Natural killer cell (primary cell): Measurements from ENCODE around the gene RORC. TPM values are rescaled to one million over a fixed set of nuclear protein-coding genes. Genes with fewer than 3 reads are reported as not detected.

Source experiments
- ATAC-seq, 3 donors: fragments of 150-1000 bp in 2 of 3; fragments of 200-7000 bp in 1 of 3; cut with Tn5 transposase; 1 replicate in 1 of 3; 2 replicates in 2 of 3; pipeline ENCODE4 v1.10.0; 2021; ENCODE audit warnings: mild to moderate bottlenecking in 2 of 3, moderate library complexity in 2 of 3
- DNase-seq, 2 donors: peaks; one replicate each; pipeline versions ENCODE4 v3.0.0 to v3.0.0-alpha.2; 2013 to 2021; ENCODE audit warnings: mixed read lengths in 1 of 2
- H3K27ac ChIP-seq: one replicate; pipeline ENCODE4 v1.5.1; 2013; ENCODE audit warnings: mild to moderate bottlenecking, low read length
- H3K27me3 ChIP-seq: one replicate; pipeline ENCODE4 v1.6.1; 2013; ENCODE audit warnings: low read length; ENCODE audit not compliant: control insufficient read depth, insufficient read depth
- H3K36me3 ChIP-seq: one replicate; pipeline ENCODE4 v1.6.1; 2013; ENCODE audit warnings: low read length; ENCODE audit not compliant: control insufficient read depth, insufficient read depth
- H3K4me1 ChIP-seq: one replicate; pipeline ENCODE4 v1.6.1; 2013; ENCODE audit warnings: low read length; ENCODE audit not compliant: control insufficient read depth, insufficient read depth
- H3K4me3 ChIP-seq: one replicate; pipeline ENCODE4 v1.5.1; 2013; ENCODE audit warnings: low read length
- H3K9me3 ChIP-seq: one replicate; pipeline ENCODE4 v1.6.1; 2013; ENCODE audit warnings: low read length; ENCODE audit not compliant: control insufficient read depth, insufficient read depth
- H3K27ac Mint-ChIP-seq, 2 donors: one replicate each; pipeline ENCODE4 v1.8.0; 2022; ENCODE audit warnings: mild to moderate bottlenecking in 2 of 2, mixed read lengths in 2 of 2, moderate library complexity in 1 of 2
- H3K27me3 Mint-ChIP-seq, 2 donors: one replicate each; pipeline ENCODE4 v1.8.0; 2022; ENCODE audit warnings: low read depth in 2 of 2, mixed read lengths in 2 of 2
- H3K36me3 Mint-ChIP-seq: one replicate; pipeline ENCODE4 v1.8.0; 2022; ENCODE audit warnings: mixed read lengths
- H3K4me1 Mint-ChIP-seq, 2 donors: one replicate each; pipeline ENCODE4 v1.8.0; 2022; ENCODE audit warnings: mixed read lengths in 2 of 2
- H3K4me3 Mint-ChIP-seq: one replicate; pipeline ENCODE4 v1.8.0; 2022; ENCODE audit warnings: mild to moderate bottlenecking, moderate library complexity, mixed read lengths
- H3K9me3 Mint-ChIP-seq, 2 donors: one replicate each; pipeline ENCODE4 v1.8.0; 2022; ENCODE audit warnings: mixed read lengths in 2 of 2
- CTCF ChIP-seq: fragments of 200-600 bp; IDR thresholded peaks from one replicate; pipeline ENCODE4 v1.8.0; 2022; ENCODE audit warnings: antibody characterized with exemption
- WGBS: methylation state at CpG from one replicate; pipeline ENCODE4 v1.1.7; 2013; ENCODE audit warnings: missing lambda C conversion rate; ENCODE audit not compliant: insufficient coverage; 5-methylcytosine and 5-hydroxymethylcytosine counted together
- intact Hi-C: fragments of 100-400 bp; cut with micrococcal nuclease; formaldehyde crosslinking; loops from one replicate; pipeline ENCODE4 v1.14.2; 2022
- total RNA-seq, 4 donors: library from RNA; stranded (reverse); fragments of 120-200 nt in 1 of 4; gene quantifications; one replicate each; pipeline versions ENCODE4 v1.2.3 to v1.2.4, GENCODE V29; 2013 to 2022

Gene RORC
- total RNA-seq, 3 donors from 2014 or later (not counting 1 experiment from before 2014, with no cell fraction given): 0.14 to 0.78 (median 0.70) TPM

DNA sequence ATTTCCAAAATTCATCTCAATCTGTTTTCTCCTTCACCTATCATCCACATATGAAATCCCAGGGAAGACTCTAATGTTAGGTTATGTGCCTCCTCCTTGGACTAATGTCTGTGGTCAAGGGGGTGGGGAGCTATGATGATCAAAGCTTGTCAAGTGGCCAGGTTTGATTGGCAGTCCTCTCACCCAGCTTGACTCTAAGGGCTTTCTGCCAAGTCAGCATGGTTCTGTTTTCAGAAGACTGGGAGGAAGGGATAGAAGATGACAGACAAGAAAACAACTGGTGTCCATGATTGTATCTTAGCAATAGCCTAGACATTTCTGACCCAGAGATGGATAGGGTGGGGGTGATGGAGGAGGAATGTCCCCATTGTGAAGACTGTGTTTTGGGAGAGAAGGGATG lies 31.0 kb upstream of the RORC start:
- Mint-ChIP-seq H3K27me3 (peaks cover 0 to 15% of the 10 kb centered on the region in 2 donors), H3K27ac (no peak overlapping the region)
- intact Hi-C loops: no loop called here

GRCh38 chr1:151860504-151861187 lies 29.0 kb upstream of the RORC start:
- no peak overlapping the region for H3K4me3 ChIP-seq
- H3K4me1 Mint-ChIP-seq: no peaks in the 10 kb centered on the region
- no peak overlapping the region for H3K27ac ChIP-seq
- no peak for DNase-seq
- no peaks in the 10 kb centered on the region for H3K4me1 ChIP-seq
- H3K36me3 Mint-ChIP-seq: no peaks in the 10 kb centered on the region
- no peak overlapping the region for H3K4me3 Mint-ChIP-seq
- no peaks in the 10 kb centered on the region for H3K36me3 ChIP-seq
- no peak overlapping the region for H3K27ac Mint-ChIP-seq
- H3K27me3 Mint-ChIP-seq: peaks cover 0 to 10% of the 10 kb centered on the region in 2 donors
- ATAC-seq: no peak
- no peaks in the 10 kb centered on the region for H3K9me3 ChIP-seq
- WGBS: 95% methylated on average over 7 of the region's 7 CpGs
- H3K9me3 Mint-ChIP-seq: no peaks in the 10 kb centered on the region
- no peaks in the 10 kb centered on the region for H3K27me3 ChIP-seq
- intact Hi-C loops: no loop called here
- TF ChIP-seq CTCF: no peak

More for the DNA sequence above, 31.0 kb upstream of the RORC start:
- H3K9me3 ChIP-seq: no peaks in the 10 kb centered on the region
- H3K4me1 Mint-ChIP-seq: no peaks in the 10 kb centered on the region
- no peaks in the 10 kb centered on the region for H3K4me1 ChIP-seq
- TF ChIP-seq CTCF: no peak
- H3K27me3 ChIP-seq: no peaks in the 10 kb centered on the region
- H3K4me3 Mint-ChIP-seq: no peak overlapping the region
- ATAC-seq (no peak), DNase-seq (no peak)
- no peaks in the 10 kb centered on the region for H3K36me3 ChIP-seq
- no peak overlapping the region for H3K27ac ChIP-seq
- no peaks in the 10 kb centered on the region for H3K9me3 Mint-ChIP-seq
- no peaks in the 10 kb centered on the region for H3K36me3 Mint-ChIP-seq
- H3K4me3 ChIP-seq: no peak overlapping the region

DNA sequence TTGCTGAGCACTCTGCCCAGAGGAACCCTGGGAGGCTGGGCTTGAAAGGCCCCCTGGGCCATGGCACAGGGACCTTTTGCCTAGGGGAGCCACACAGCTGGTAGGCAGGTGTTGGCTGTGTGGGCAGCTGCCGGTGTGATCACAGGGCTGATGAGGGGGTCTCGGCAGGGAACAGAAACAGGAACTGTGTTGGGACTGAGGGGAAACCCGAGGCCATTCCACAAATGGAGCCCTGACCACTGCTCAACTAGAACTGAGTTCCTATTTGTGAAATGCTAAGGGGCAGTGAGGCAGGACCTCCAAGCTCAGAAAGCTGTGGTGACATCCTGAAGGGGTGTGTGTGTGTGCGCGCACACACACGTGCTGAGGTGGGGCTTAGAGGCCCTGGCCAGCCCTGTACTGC lies 28.3 kb upstream of the RORC start:
- no peak overlapping the region for H3K27ac Mint-ChIP-seq
- H3K4me1 Mint-ChIP-seq: no peaks in the 10 kb centered on the region
- H3K27me3 Mint-ChIP-seq: peaks cover 0 to 6% of the 10 kb centered on the region in 2 donors
- WGBS: 62% methylated on average over 5 of the region's 6 CpGs
- no peak overlapping the region for H3K4me3 Mint-ChIP-seq
- H3K27me3 ChIP-seq: no peaks in the 10 kb centered on the region
- TF ChIP-seq CTCF: no peak
- no peaks in the 10 kb centered on the region for H3K4me1 ChIP-seq
- intact Hi-C loops: no loop called here
- no peaks in the 10 kb centered on the region for H3K36me3 Mint-ChIP-seq
- H3K9me3 ChIP-seq: no peaks in the 10 kb centered on the region
- H3K36me3 ChIP-seq: no peaks in the 10 kb centered on the region
- no peaks in the 10 kb centered on the region for H3K9me3 Mint-ChIP-seq
- no peak overlapping the region for H3K4me3 ChIP-seq
- no peak overlapping the region for H3K27ac ChIP-seq
- no peak for ATAC-seq
- no peak for DNase-seq
